ENCODE measurements around the gene LANCL1.
A peak's percentile ranks its signal among the peaks of the same experiment; 100 is the strongest.

LANCL1 gene, protein sequence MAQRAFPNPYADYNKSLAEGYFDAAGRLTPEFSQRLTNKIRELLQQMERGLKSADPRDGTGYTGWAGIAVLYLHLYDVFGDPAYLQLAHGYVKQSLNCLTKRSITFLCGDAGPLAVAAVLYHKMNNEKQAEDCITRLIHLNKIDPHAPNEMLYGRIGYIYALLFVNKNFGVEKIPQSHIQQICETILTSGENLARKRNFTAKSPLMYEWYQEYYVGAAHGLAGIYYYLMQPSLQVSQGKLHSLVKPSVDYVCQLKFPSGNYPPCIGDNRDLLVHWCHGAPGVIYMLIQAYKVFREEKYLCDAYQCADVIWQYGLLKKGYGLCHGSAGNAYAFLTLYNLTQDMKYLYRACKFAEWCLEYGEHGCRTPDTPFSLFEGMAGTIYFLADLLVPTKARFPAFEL

DNA sequence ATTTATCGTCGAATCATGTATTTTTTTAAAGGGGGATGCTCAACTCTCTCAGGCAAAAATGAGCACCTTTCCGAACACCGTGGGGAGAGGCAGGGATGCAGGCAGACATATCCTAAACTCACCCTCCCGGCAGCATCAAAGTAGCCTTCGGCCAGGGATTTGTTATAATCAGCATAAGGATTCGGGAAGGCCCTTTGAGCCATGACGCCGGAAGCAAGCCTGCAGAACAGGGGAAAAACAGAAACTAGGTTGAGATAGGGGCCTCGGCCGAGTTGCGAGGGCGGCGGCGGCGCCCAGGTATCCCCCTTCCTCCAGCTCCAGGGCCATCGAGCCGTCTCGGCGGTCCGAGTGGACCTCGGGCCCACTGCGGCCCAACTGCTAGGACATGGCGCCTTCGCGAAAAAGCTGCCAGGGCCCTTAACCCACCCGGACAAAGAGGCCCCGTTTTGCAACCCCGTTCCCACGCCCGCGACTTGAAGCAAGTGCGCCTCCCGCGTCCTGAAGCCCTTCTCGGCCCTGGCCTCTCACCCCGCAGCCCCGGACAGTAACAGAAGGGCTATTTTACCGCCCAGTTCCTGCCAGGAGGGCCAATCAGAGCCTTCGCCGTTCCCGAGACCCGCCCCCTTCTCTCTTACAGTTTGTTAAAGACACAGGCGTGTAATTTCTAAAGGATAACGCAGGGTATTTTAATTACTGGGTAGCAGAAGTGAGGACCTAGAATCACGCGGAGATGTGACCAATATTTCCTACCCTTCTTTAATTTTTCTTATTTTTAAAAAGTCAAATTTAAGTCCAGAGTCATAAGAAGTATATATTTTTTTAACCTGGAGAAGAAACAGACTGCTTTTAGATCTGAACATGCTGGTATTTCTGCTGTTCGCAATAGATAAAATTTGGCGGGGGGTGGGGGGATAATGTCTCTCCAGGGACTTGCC lies at the start of gene LANCL1:
TSS of gene LANCL1 (minus strand) at position 566 of the 935 bp plus-strand sequence. CDS start at position 203, 363 bp downstream.
- DNase-seq, result peak; percentile 62 to 64 (median 63)

DNA sequence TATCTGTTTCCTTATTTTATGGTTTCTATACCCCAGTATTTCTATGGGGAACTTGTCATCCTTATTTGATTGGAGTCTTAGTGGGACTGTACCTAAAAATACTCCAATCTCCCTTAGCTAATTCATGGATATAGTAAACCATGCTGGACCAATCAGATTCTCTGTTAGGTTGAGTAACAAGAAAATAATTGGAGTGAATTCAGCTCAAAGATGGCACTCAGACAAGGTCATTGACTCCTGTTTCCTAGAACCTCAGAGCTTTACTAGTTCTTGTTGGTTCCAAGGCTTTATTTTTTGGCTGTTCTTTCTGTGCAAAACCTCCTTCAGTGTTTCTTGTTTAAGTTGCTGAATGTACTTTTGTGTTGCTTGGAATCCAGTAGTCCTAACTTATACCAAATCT lies 48.0 kb upstream of the LANCL1 start:
- DNase-seq, result no peak

DNA sequence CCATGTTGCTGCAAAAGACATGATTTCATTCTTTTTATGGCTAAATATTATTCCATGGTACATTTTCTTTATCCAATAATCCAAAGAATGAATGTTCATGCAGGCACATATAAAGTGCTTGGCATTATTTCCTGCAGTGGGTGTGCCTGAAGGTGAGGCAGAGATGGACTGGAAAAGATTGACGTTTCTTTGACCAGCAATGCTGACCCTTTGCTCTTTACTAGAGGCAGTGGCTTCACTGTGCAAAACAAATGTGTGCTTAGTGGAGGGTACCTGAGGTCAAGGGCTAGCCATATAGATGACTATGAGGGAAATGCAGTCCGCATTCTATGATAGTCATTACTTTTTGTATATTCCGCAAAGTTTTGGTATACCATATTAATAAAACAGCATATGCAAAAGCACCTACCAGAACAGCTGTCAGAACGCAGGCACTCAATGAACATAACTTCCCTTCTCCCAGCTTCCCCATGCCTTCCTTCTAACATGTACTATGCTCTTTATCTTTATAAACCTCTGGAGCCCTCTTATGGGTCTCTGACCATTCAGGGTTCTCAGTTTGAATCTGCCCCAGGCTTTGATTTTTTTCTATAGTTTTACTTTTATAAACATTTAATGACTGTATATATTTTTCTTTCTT lies 47.2 kb upstream of the LANCL1 start:
- no peak for DNase-seq

DNA sequence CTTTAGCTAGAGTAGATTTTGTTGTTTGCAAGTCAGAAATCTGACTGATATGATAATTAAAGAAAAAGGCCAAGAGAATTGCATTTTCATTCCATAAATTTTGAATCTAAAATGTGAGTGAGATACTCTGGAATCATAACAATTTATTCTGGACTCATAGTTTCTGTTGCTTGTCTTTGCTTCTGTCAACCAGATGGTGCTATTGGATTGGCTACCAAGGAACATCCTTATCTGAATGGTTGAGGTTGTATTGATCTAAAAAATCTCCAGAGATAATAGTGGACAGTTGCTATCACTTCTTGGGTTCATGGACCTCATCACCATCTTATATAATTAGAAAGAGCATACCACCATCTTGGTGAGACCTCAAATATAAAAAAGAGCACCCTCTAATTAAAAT lies 45.8 kb upstream of the LANCL1 start:
- DNase-seq, result no peak

DNA sequence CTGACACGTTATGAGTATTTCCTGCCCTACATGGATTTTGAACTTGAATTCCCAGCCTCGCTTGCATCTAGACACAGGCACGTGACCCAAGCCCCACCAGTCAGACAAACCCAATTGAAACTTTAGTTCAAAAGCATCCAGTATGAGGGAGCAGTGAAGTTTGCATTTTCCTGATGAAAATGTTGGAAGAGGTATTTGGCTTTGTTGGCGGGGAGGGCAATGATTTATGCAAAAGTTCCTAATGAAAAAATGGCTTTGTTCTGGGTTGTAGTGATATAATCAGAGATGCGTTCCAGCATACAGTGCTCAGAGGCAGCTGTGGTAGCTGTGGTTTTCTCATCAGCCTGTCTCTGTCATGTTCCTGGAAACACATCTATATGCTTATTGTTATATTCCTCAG lies 43.0 kb upstream of the LANCL1 start:
- no peak for DNase-seq

DNA sequence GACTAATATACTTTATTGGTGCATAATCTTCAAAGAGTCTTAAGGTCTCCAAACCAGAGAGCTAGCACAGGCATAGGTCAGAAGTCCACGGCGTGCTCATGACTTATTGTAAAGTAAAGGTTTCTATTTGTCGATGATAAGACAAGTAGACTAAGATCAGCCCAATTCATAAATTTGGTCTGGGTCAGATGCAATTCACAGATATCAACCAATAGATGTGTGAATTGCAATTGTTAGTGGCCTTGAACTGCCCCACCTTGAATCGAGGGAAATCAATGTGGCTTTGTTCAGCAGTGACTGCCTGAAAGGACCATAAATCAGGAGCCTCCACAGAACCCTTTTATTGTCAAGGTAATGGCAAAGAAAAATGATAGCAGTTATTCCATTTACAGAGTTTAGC lies 40.7 kb upstream of the LANCL1 start:
- no peak for DNase-seq

DNA sequence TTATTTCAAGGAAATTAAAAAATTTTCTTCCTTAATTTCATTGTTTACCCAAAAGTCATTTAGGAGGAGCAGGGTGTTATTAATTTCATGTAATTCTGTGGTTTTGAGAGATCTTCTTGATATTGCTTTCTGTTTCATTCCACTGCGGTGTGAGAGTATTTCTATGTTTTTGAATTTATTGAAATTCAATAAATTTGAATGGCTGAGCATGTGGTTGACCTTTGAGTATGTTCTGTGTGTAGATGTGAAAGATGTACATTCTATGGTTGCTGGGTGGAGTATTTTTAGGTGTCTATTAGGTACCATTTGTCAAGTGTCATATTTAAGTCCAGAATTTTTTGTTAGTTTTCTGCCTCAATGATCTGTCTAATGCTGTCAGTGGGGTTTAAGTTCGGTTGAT lies 39.4 kb upstream of the LANCL1 start:
- DNase-seq, result no peak

DNA sequence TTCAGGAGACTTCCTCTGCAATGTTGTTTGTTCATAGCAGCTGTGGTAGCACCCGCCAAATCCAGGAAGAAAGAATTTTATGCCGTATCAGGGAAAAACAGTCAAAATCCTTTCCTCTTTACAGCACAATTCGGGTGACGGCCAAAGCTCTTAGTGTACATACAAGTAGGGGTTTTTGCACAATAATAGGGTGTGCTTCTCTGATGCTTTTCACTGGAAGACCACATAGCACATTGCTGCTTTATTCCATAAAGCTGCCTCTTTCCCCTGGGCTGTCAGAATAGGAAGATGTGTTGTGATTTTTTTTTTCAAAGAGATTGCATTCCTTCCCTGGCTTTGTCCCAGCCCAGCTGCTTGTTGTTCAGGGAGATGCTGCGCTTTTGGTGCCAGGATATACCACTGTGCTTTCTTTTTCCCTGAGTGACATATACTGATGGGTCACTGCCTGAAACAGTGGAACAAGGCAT lies 27.2 kb upstream of the LANCL1 start:
- DNase-seq, result no peak

DNA sequence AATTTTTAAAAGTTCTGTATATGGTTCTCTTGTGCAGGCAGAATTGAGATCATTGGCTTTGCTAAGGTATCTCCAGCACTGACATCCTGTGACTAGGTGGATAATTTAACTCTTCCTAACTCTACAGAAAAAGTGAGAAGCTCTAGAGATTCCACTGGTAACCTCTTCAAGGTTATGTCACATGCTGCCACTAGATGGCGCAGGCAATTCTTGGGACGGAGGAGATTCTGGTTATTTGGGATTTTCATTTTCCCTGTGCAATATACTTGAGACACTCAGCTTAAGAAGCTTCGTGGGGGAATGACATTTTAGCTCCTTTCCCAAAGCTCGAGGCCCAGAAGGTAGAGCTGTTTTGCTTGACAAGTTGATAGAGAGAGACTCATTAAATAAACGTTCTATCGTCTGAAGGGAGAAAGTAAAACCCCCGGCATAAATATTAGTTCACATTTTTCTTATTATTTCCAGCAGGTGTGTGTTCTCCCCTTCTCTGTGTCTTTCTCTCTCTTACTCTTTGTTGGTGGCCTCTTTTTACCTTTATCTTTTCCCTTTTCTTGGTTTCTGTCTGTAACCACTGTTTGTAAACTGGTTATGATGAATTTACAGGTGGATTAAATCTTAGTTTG lies 26.6 kb upstream of the LANCL1 start:
- DNase-seq, result peak in 1 of 4 experiments; percentile 1

DNA sequence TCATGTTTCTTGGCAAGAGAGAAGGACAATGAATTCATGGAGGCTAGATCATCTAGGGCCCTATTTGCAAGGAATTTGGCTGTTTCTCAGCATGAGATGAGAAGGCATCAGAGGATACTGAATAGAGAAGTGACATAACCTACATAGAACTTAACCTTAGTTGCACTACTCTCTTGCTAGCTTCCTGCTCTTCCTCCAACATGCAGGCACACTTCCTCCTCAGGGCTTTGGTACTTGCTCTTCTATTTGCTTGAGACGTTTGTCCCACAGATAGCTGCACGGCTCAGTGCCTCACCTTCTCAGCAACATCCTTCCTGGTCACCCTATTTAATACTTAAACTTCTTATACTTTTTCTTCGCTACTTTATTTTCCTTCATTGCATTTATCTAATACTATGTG lies 20.0 kb upstream of the LANCL1 start:
- DNase-seq, result no peak

DNA sequence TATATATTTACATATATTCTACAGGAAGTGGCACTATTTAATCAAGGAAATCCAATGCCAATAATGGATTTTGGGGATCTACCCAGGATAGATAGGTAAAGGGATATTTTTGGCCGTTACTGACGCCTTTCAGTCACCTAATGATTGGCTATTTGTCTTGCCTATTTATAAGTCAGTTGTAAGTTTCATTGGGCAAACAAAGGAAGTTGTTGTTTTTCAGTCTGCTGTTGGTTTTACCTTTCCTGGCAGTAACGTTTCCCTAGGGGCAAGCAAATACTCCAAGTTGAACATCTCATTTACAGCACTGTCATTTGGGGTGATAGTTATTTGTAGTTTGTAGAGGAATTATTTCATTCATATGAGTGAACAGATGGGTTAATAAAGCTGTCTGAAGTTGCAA lies 17.0 kb upstream of the LANCL1 start:
- no peak for DNase-seq

DNA sequence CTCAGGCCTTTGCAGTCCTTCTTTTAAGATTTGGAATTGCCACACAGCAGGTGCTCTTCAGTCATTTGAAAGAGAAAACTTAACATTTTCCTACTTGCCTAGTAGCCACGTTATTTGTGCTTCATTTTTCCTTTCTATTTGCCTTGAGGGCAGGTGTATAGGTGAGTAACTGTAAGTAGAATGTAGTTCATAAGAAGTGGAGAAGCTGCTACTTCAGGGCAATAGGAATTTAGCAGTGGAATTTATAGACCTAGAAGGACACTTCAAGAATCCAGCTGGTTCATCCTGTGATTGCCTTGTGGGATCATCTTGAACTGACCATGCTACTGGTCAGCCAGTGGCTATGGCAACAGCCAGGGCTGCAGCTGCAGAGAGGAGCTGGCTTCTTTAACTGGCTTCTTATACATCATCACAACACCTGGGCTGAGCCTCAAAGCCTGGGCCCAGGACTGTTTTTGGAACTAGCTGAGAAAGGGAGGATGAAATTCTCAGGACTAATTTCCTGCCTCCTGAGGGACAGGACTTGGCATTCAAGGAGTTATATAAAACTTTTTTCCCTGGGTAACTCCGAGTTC lies 5.1 kb upstream of the LANCL1 start:
- DNase-seq, result no peak

DNA sequence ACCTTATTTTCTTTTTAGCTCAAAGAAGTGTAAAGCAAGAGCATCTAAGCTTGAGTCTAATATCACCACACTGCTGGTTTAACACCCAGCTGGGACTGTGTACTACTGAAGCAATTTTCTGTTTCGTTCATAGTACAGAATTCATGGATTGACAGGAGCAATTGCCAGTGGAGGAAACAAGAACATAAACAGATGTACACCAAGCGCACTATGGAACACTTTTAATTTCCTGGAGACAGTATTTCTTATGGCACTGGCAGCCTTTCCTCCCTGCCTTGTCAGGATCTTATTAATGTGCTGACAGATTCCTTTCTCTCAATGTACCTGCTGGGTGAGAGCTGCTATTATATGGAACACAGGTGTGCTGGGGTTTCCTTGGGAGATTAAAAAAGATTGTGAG lies 4.2 kb upstream of the LANCL1 start:
- no peak for DNase-seq

DNA sequence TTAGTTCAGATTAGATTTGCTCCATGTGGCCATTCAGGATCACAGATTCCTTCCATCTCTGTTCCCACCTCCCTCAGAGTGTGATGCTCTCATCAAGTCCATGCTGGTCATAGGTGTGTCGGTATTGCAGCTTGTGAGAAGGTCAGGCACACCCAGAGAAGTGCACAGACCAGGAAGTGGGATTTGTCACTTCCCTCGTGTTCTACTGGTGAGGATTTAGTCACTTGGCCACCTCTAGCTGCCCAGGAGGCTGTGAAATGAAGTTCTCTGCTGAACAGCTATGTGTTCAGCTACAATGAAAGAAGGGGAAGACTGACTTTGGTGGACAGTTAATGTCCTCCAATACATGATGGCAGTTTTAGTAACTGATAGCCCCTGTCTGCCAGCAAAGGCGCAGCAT lies 3.5 kb upstream of the LANCL1 start:
- DNase-seq, result no peak

DNA sequence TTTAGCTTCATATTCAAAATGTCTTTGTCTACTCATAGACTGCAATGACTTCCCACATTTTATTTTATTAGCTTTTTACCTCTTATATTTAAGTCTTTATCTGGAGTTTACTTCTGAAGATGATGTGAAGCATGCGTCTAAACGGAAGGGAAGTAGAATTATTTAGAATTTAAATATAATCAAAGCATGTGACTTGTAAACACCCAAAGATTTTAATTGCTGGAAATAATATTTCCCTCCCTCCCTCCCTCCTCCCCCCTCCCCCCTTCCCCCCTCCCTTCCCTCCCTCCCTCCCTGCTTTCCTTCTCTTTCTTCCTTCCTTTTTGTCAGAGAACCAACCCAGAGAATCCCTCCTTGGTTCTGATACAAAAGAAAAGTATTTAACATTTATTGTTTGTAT lies 2.1 kb upstream of the LANCL1 start:
- no peak for DNase-seq

DNA sequence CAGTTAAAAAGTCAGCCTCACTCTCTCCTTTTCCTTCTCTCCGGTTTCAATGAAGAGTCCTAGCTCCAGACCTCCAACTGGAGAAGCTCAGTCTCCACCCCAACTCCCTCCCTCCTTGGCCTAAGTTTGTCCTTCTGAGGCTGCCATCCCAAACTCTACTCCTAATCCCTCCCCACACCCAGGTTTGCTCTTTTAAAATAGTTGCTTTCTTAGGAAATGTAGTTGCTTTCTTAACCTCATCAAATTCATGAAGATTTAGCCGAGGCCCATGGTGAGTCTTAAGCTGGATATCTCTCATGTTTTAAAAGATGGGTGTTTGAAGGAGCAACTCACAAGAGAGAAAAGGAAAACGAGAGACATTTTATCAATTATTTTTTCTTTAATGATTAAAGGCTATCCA lies 937 bp upstream of the LANCL1 start:
- DNase-seq, result no peak

DNA sequence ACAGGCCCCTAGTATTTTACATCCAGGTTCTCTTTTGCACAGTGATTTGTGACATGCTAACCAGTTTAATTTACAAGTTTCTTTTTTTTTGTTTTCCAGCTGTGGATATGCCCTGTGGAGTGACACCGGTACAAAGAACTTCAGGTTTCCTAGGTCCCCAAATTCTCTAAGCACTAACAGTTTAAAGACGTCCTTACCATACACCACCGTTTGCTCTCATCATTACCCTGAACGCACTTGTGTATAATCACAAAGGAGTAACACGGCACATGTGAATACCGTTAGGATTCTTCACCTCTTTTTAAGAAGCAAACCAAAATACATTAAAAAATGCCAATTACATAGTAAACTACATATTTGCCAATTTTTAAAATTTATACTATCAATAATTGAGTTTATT lies 853 bp downstream of the LANCL1 start:
- no peak for DNase-seq

DNA sequence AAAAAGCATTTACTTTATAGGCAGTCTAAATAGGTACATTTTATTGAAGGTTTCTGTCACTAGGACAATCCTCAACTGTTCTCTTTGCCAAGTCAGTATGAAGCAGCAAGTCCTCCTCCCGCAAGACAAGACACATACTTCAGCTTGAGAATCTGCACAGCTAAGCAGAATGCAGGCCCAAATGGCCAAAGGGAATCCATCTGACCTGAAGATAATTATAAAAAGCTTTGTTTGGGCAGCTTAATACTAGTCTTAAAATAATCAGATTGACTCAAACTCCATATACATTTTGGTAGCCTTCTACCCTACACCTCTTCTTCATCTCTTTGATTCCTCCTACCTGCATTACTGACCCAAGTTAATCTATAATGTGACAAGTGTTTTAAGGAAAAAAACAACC lies 1.8 kb downstream of the LANCL1 start:
- DNase-seq, result no peak

DNA sequence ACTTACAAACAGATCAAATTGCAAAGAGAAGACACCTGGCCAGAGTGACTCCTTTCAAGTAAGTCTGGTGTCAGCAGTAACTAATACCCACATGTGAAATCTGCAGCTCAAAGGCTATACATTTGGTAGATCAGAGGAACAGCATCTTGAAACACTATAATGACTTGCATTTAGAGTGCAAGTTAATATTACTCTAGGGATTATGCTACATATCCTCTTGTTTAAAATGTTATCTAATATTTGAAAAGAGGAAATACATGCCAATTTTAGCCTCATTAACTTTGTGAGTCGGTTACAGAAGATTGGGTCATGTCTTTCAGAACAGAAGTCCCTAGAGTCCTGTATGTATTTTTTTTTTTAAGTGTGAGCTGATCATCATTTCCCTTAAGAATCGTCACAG lies 15.2 kb downstream of the LANCL1 start:
- DNase-seq, result no peak

DNA sequence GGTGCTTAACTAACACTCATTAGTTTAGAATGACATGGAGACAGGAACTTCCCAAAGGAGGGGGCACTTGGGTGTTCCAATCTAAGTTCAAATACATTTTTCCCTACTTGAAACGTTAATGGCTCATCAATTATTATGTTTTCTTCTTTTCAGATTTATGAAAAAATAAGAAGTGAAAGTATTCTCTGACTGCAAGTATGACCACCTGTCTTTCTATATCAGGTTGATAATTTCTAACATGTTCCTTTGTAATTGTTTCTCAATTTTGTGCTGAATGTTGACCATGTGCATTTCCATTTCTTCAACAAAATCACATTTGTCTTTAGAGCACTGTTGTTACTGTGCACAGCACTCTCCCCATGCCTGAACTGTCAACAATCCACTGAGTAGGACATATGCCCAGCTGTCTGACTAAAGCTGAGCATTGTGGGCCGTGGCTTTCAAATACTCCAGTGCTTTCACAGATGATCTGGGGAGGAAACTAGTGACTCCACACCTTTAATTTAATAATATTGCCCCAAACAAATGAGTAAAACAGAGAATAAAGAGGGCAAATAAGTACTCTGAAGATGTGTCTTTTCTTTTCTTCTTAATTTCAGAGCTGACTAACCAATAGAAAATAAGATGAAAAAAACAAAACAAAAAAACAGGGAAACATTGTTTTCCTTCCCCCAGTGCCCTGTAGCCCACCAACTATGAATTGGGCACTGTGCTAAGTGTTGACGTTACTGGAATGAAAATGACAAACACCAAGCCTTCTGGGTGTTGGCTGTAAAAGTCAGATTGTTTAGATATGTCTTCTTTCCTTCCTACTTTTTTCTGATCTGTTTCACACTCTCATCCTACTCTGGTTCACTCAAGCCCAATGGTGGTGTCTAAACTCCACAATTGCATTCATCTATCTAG lies 16.0 kb downstream of the LANCL1 start:
- no peak for DNase-seq

DNA sequence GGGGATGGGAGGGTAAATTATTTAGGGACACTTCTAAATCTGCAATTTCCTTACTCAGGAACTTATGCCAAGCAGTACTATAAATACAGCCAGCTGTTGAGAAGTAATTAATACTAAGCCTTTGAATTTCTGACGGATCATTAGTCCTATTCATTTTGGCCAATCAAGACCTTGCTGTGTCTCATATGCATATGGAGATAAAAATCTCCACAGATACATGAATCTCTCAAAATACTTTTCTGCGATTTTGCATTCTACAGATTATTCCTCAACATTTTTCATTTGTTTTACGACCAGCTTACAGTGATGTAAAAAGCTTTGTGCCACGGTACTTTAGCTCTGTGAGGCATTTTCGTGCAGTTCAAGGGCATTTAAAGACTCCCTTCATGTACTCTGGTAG lies 16.7 kb downstream of the LANCL1 start:
- DNase-seq, result no peak

DNA sequence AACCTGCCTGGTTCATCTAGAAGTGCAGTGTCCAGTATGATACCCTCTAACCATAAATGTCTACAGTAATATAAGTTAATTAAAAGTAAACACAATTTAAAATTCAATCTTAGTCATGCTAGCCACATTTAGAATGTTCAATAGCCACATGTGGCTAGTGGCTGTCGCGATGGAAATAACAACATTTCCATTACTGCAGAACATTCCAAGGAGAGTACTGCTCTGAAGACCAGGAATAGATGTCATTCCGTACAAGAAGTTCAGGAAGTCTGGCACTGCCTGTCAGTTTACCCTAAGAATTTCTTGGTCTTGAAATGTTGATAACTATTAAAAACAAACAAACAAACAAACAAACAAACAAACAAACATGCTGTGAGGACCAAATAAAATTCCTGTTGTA lies 17.2 kb downstream of the LANCL1 start:
- no peak for DNase-seq
